Left lung (tissue), 10 donors: ENCODE measurements around the gene DTNB. TPM values are rescaled to one million over a fixed set of nuclear protein-coding genes. Genes with fewer than 3 reads are reported as not detected.

Source experiments
- ATAC-seq: fragments of 200-7000 bp; cut with Tn5 transposase; one replicate; pipeline ENCODE4 v1.9.1; 2020; ENCODE audit warnings: moderate library complexity
- DNase-seq, 4 donors: peaks; one replicate each; pipeline ENCODE4 v3.0.0-alpha.2; 2013 to 2020
- H3K27ac ChIP-seq, 2 donors: fragments of 200-600 bp; sonication (generic) in 1 of 2; one replicate each; pipeline versions ENCODE4 v1.5.0 to v1.8.0; 2020 to 2021
- H3K27me3 ChIP-seq, 2 donors: fragments of 200-600 bp; sonication (generic) in 1 of 2; one replicate each; pipeline versions ENCODE4 v1.5.0 to v1.8.0; 2020 to 2021
- H3K36me3 ChIP-seq, 2 donors: fragments of 200-600 bp; sonication (generic) in 1 of 2; one replicate each; pipeline versions ENCODE4 v1.5.0 to v1.8.0; 2020 to 2021
- H3K4me1 ChIP-seq, 2 donors: fragments of 200-600 bp; one replicate each; pipeline ENCODE4 v1.8.0; 2021
- H3K4me3 ChIP-seq, 2 donors: fragments of 200-600 bp; sonication (generic) in 1 of 2; one replicate each; pipeline versions ENCODE4 v1.5.0 to v1.8.0; 2020 to 2021; ENCODE audit warnings: mild to moderate bottlenecking in 1 of 2
- H3K9me3 ChIP-seq, 2 donors: fragments of 200-600 bp; sonication (generic) in 1 of 2; one replicate each; pipeline versions ENCODE4 v1.5.0 to v1.8.0; 2020 to 2021
- CTCF ChIP-seq, 2 donors: fragments of 200-600 bp; sonication (generic) in 1 of 2; IDR thresholded peaks; one replicate each; pipeline versions ENCODE4 v1.5.0 to v1.8.0; 2021; ENCODE audit warnings: antibody characterized with exemption in 2 of 2
- intact Hi-C, 2 donors: fragments of 100-400 bp; cut with DNase I; formaldehyde crosslinking; loops; one replicate each; pipeline versions ENCODE4 v1.11.2 to v1.14.2; 2022
- polyA plus RNA-seq, 6 donors: library from polyadenylated mRNA; unstranded; fragments of 120-200 nt; gene quantifications; one replicate each; pipeline ENCODE4 v1.2.1, GENCODE V29; 2013; ENCODE audit not compliant: insufficient read length in 6 of 6
- total RNA-seq, 2 donors: library from RNA; stranded (reverse); fragmentation: NEBNext Ultra II Directional; extraction: Animal tissue kit (Norgen Biotek cat#: 25700); gene quantifications; one replicate each; pipeline ENCODE4 v1.2.1, GENCODE V29; 2021
- donor health status: DM: no; HTN: yes; CAD: no.
- donor health status: DM: no; HTN: no; CAD: no.

Gene DTNB
- total and polyA plus RNA-seq, 8 donors, result 17.6 to 32.5 (median 29.5) TPM

- no peak overlapping the region for H3K4me3 ChIP-seq
- H3K4me1 ChIP-seq, result no peaks in the 10 kb centered on the region
- ATAC-seq (no peak), DNase-seq (no peak)
- intact Hi-C loops, result no loop called here
- no peak overlapping the region for H3K27ac ChIP-seq
- TF ChIP-seq CTCF (IDR thresholded peaks at IDR 0.05), result no peak
- H3K36me3 ChIP-seq, result peaks cover 0 to 6% of the 10 kb centered on the region in 2 donors
- H3K27me3 ChIP-seq, result no peaks in the 10 kb centered on the region
- H3K9me3 ChIP-seq, result no peaks in the 10 kb centered on the region
Observed at GRCh38 chr2:25388491-25388890, 284.9 kb downstream of the DTNB start.

GRCh38 chr2:25387876-25388449, 285.4 kb downstream of the DTNB start:
- no peaks in the 10 kb centered on the region for H3K27me3 ChIP-seq
- peaks cover 0 to 6% of the 10 kb centered on the region in 2 donors for H3K36me3 ChIP-seq
- H3K4me1 ChIP-seq, result no peaks in the 10 kb centered on the region
- DNase-seq (no peak), ATAC-seq (no peak)
- intact Hi-C loops, result no loop called here
- no peaks in the 10 kb centered on the region for H3K9me3 ChIP-seq
- no peak overlapping the region for H3K4me3 ChIP-seq
- no peak for TF ChIP-seq CTCF (IDR thresholded peaks at IDR 0.05)
- H3K27ac ChIP-seq, result no peak overlapping the region

GRCh38 chr2:25386971-25387875, 286.2 kb downstream of the DTNB start:
- ATAC-seq (no peak), DNase-seq (no peak)
- peaks cover 0 to 6% of the 10 kb centered on the region in 2 donors for H3K36me3 ChIP-seq
- H3K4me1 ChIP-seq, result no peaks in the 10 kb centered on the region
- no peak for TF ChIP-seq CTCF (IDR thresholded peaks at IDR 0.05)
- no peaks in the 10 kb centered on the region for H3K27me3 ChIP-seq
- intact Hi-C loops, result no loop called here
- H3K4me3 ChIP-seq, result no peak overlapping the region
- no peaks in the 10 kb centered on the region for H3K9me3 ChIP-seq
- H3K27ac ChIP-seq, result no peak overlapping the region

- no peak for DNase-seq
- H3K36me3 ChIP-seq, result peaks cover 0 to 6% of the 10 kb centered on the region in 2 donors
- ATAC-seq, result no peak
- no peaks in the 10 kb centered on the region for H3K4me1 ChIP-seq
- no peaks in the 10 kb centered on the region for H3K27me3 ChIP-seq
- H3K27ac ChIP-seq, result no peak overlapping the region
- H3K4me3 ChIP-seq, result no peak overlapping the region
- intact Hi-C loops, result no loop called here
- no peak for TF ChIP-seq CTCF (IDR thresholded peaks at IDR 0.05)
- H3K9me3 ChIP-seq, result no peaks in the 10 kb centered on the region
Observed at GRCh38 chr2:25385910-25386309, 287.5 kb downstream of the DTNB start.

GRCh38 chr2:25383806-25384205, 289.6 kb downstream of the DTNB start:
- no peak for ATAC-seq
- DNase-seq, result no peak
- Histone ChIP-seq H3K27ac (no peak overlapping the region), H3K27me3 (no peaks in the 10 kb centered on the region), H3K4me1 (no peaks in the 10 kb centered on the region), H3K9me3 (no peaks in the 10 kb centered on the region), H3K36me3 (peaks cover 0 to 6% of the 10 kb centered on the region in 2 donors), H3K4me3 (no peak overlapping the region)
- no peak for TF ChIP-seq CTCF (IDR thresholded peaks at IDR 0.05)
- intact Hi-C loops, result no loop called here
